GM21529 (cell line): ENCODE measurements around the gene SEPTIN10.

Source experiments
- ATAC-seq: cut with Tn5 transposase; IDR thresholded peaks from one replicate; pipeline ENCODE4 v1.9.1; 2021; ENCODE audit not compliant: unreplicated experiment

The SEPTIN10 gene

DNA sequence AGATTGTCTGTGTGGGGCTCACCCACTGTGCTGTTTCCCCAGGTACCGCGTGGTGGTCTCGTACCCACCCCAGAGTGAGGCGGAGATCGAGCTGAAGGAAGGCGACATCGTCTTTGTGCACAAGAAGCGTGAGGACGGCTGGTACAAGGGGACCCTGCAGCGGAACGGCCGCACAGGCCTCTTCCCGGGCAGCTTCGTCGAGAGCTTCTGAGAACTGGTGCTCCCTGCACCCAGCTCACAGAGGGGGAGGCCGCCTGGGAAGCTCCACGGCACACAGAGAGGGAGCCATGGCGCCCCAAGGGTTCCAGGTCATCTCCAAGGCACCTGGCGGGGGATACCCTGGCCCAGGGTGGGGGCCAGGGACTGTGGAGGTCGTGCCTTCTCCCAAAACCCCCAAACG is 112.3 kb downstream of the SEPTIN10 start:
- no peak for ATAC-seq

DNA sequence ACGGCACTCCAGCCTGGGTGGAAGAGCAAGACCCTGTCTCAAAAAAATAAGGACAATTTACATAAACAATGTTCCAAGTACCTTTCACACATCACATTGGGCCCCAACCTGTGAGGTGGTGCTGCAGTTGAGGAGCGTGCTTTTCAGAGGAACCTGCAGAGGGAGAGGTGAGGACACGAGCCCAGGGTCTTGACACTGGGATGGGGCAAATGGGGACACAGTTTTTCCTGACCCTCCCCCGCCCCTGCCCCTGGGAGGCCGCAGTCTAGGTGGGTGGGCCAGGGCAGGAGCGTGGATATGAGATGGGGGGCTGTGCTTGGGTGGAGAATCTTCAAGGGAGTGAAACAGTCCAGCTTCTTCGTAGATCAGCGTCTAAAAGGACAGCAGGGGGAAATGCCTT is 112.9 kb downstream of the SEPTIN10 start:
- ATAC-seq: no peak

DNA sequence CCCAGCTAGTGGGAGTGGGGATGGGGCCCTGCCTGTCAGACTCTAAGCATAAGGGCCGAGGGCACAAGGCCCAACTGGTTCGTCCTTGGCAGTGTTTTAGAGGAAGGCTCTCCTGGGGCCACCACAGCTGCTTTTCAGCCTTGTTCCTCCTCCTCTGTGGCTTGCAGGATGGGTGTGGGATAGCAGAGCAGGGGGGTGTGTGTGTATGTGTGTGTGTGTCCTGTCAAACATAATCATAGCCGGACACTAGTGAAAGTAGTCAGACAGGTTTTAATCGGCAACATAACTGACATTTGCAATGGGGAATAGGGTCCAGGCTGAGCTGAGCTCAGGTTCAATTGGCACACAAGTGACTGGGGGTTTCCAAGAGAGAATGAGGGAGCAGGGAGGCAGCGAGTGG is 114.2 kb downstream of the SEPTIN10 start:
- ATAC-seq: no peak

DNA sequence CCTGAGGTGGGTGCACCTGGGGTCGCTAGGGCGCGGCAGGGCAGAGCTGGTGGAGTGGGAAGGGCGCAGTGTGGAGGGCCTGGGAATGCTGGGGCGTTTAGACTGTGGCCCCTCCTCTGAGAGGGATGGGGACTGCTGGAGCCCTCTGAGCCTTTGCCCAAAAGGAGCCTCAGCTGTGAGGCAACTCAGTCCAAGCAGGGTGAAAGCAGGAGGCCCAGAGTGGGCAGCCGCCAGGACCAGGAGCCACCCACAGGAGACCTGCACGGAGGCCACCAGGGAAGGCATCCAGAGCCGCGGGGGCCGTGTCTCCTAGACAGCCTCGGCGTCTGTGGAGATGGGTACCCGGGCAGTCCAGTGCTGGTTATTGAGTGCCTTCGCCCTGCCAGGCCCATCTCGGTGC is 114.9 kb downstream of the SEPTIN10 start:
- ATAC-seq: no peak

DNA sequence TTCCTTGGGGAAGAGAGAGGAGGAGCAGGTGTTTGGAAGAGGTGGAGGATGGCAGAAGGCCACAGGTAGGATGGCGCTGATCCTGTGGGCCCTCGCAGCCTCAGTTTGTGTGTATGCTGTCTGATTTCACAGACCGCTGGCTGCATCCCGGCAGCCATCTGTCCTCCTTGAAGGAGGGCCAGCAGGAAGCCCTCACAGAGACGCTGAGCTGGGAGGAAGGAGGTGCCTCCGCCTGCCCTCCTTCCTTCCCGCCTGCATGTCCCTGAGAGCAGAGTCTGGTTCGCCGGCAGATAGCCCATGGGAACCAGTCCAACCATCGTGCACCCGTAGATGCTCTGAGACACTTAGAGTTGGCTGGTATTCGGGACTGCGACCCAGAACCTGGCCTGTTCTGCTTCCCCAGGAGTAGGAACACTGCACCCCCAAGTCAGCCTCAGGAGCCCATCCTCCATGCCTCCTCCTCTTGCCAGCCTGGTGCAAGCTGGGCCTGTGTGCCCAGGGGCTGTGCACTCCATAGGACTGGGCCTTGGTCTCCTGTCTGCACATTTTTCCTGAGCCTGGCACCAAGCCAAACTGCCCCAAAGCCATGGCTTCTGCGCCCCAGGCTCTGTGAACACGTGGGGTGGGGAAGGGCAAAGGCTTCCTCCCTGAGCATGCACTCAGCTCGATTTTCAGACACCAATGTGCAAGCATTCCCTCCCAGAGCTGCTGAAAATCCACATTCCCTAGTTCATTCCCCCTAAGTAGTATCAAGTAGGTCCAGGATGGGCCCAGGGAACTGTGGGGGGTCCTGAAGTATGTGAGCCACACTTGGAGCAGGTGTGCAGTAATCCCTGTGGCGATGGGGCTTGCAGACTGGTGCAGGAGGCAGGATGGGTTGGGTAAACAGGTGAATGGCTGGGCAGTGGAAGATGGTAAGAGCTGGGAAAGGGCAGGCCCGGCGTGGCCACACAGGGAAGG is 115.6 kb downstream of the SEPTIN10 start:
- no peak for ATAC-seq

DNA sequence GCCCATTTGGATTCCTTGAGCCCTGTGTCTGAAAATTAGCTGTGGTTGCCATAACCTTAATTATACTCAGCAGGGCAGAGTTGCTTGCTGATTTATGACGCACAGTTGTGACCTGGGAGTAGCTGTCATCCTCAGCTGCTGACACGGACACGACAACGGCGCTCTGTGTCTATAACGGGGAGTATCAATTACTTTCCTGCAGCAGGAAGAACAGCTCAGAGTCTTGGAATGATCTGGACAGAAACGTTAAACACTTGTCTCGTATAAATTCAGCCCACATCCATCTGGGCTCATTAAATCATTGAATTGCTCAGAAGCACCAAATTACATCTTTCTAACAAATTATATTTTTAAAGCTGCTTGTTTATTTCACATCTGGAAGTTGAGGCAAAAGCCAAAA is 116.3 kb downstream of the SEPTIN10 start:
- ATAC-seq: no peak

DNA sequence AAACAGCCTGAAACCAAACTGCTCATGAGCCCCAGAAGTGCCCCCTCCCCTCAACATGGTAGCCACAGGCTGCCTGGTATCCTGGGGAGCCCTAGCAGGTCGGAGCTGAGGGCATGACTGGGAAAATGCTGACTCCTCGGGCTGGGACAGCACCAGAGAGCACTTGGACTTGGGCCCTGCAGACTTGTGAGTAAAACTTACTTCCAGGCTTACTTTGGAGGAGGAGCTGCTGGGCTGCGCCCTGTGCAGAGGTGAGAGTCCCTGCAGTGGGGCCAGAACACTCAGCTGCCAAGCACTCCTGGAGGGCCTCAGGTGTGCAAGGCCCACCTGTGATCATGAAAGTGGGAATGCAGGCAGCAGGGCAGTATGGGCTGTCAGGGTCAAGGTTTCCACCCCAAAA is 119.4 kb downstream of the SEPTIN10 start:
- no peak for ATAC-seq

DNA sequence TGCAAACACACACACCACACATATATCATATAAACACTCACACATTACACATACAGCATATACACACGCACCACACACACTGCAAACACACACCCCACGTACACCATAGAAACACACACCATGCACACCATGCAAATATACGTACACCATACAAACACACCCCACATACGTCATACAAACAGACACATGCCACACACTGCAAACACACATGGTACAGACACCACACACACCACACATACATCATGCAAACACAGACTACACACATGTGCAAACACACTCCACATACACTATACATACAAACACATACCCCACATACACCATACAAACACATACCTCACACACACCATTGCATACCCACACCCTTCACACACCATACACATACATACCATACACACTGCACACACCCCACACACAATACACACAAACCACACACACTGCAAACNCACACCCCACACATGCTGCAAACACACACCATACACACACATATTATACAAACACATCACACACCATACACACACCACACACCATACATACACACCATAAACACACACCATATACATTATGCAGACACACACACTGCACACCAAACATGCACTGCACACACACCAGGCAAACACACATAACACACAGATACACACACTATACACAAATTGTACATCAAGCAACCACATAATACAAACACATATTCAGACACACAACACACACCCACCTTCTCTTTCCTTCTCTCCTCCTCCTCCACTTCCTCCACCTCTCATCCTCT is 120.4 kb downstream of the SEPTIN10 start:
- ATAC-seq: no peak
